ENCODE data around the gene FOCAD. TPM values are rescaled to one million over a fixed set of nuclear protein-coding genes. Genes with fewer than 3 reads are reported as not detected.

FOCAD gene
- total RNA-seq, 1 donor from 2014 or later, result 146 TPM

DNA sequence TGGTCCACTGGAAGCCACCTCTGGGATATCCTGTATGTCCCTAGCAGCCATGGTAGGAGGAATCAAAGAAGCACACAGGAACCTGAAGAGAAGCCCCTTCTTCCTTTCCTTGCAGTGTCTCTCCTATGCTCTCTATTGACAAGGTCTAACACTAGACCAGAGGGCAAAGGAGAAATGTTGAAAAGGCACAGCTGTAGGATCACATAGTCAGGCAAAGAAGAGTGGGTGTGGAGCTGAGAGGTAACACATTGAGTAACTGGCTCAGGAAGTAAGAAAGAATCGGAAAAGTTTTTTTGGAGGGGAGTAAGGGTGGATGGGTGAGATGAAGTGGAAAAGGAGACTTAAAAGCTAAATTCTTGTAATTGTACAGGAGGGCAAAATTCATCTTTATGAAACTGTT, 100.1 kb downstream of the FOCAD start:
- DNase-seq (ENCODE audit: low spot score), result no peak
- TF ChIP-seq EZH2phosphoT487 (IDR thresholded peaks at IDR 0.05) (no peak), EZH2 (IDR thresholded peaks at IDR 0.05) (no peak)
- TF ChIP-seq, protein P1, sequence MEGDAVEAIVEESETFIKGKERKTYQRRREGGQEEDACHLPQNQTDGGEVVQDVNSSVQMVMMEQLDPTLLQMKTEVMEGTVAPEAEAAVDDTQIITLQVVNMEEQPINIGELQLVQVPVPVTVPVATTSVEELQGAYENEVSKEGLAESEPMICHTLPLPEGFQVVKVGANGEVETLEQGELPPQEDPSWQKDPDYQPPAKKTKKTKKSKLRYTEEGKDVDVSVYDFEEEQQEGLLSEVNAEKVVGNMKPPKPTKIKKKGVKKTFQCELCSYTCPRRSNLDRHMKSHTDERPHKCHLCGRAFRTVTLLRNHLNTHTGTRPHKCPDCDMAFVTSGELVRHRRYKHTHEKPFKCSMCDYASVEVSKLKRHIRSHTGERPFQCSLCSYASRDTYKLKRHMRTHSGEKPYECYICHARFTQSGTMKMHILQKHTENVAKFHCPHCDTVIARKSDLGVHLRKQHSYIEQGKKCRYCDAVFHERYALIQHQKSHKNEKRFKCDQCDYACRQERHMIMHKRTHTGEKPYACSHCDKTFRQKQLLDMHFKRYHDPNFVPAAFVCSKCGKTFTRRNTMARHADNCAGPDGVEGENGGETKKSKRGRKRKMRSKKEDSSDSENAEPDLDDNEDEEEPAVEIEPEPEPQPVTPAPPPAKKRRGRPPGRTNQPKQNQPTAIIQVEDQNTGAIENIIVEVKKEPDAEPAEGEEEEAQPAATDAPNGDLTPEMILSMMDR (IDR thresholded peaks at IDR 0.05), result no peak
- H3K27ac Mint-ChIP-seq, result no peak overlapping the region
- H3K4me3 Mint-ChIP-seq, result no peak overlapping the region
- Histone ChIP-seq H3K9ac (no peak overlapping the region), H2AFZ (replicated peaks) (no peak overlapping the region), H4K20me1 (ENCODE audit: low read depth) (peaks cover 11% of the 10 kb centered on the region), H3K27me3 (no peaks in the 10 kb centered on the region), H3K4me3 (no peak overlapping the region), H3K9me3 (ENCODE audit: low read depth) (no peaks in the 10 kb centered on the region), H3K4me1 (peaks cover 31% of the 10 kb centered on the region), H3K4me2 (no peak overlapping the region), H3K79me2 (ENCODE audit: low read depth) (no peaks in the 10 kb centered on the region), H3F3A (ENCODE audit: low read depth) (peaks cover 12% of the 10 kb centered on the region), H3K36me3 (peaks cover 4% of the 10 kb centered on the region), H3K27ac (no peak overlapping the region)
- H3K4me1 Mint-ChIP-seq, result peaks cover 20% of the 10 kb centered on the region
- H3K27me3 Mint-ChIP-seq (ENCODE audit: insufficient read depth, low read depth), result peaks cover 2% of the 10 kb centered on the region
- peaks cover 7% of the 10 kb centered on the region for H3K36me3 Mint-ChIP-seq
- no peaks in the 10 kb centered on the region for H3K9me3 Mint-ChIP-seq

GRCh38 chr9:20786807-20787206, 102.7 kb downstream of the FOCAD start:
- Histone ChIP-seq H3K27me3 (no peaks in the 10 kb centered on the region), H2AFZ (replicated peaks) (no peak overlapping the region), H3F3A (ENCODE audit: low read depth) (no peaks in the 10 kb centered on the region), H3K36me3 (no peaks in the 10 kb centered on the region), H3K4me2 (no peak overlapping the region), H3K27ac (no peak overlapping the region), H3K9me3 (ENCODE audit: low read depth) (no peaks in the 10 kb centered on the region), H3K4me3 (no peak overlapping the region), H3K79me2 (ENCODE audit: low read depth) (no peaks in the 10 kb centered on the region), H3K4me1 (peaks cover 17% of the 10 kb centered on the region), H4K20me1 (ENCODE audit: low read depth) (peaks cover 3% of the 10 kb centered on the region), H3K9ac (no peak overlapping the region)
- no peak overlapping the region for H3K27ac Mint-ChIP-seq
- H3K9me3 Mint-ChIP-seq, result no peaks in the 10 kb centered on the region
- peaks cover 14% of the 10 kb centered on the region for H3K4me1 Mint-ChIP-seq
- H3K36me3 Mint-ChIP-seq, result peaks cover 14% of the 10 kb centered on the region
- TF ChIP-seq EZH2phosphoT487 (IDR thresholded peaks at IDR 0.05) (no peak), EZH2 (IDR thresholded peaks at IDR 0.05) (no peak)
- TF ChIP-seq, protein P1 (IDR thresholded peaks at IDR 0.05), result no peak
- H3K27me3 Mint-ChIP-seq (ENCODE audit: insufficient read depth, low read depth), result peaks cover 2% of the 10 kb centered on the region
- DNase-seq (ENCODE audit: low spot score), result no peak
- no peak overlapping the region for H3K4me3 Mint-ChIP-seq

DNA sequence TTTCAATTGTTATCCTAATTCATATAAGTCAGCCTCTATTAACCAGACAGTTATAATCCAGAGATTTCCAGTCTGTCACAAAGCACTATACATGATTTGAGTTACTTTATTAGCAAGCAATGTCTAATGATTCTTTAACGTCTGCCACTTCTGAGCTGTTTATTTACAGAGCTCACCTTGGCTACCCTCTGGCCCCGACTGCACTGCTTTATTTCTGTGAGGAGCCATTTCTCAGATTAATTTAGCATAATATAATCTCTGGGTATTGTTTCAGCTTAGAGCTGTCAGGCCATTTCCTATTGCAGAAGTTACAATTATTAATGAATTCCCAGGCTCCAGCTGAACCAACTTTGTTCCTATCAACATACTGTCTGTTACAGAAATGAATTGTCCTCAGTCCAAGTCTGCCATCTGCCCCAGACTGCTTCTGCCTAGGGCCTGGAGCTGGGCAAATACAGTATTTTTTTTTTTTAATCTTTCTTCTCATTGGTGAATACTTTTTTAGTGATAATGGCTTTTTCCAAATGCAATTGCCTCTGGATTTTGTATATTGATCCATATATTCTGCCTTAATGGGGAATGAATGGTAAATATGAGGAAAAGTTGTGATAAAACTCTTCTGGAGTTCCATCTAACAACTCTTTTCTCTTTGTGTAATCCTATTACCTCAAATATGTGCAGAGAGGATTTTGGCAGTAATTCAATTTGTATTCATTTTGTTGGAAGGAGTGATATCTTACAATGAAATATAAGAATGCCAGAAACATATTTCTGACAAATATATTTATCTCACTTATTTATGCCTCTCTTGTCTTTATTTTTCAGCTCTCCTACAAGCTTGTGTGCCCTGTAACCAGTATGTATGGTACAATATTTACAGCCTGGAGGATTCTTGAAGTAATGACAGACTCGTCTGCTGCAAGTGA, 104.7 kb downstream of the FOCAD start:
- Histone ChIP-seq H3K4me3 (no peak overlapping the region), H3K27ac (no peak overlapping the region), H3K36me3 (no peaks in the 10 kb centered on the region), H2AFZ (replicated peaks) (no peak overlapping the region), H3K4me2 (no peak overlapping the region), H3K27me3 (no peaks in the 10 kb centered on the region), H3K79me2 (ENCODE audit: low read depth) (no peaks in the 10 kb centered on the region), H3K4me1 (no peaks in the 10 kb centered on the region), H3F3A (ENCODE audit: low read depth) (no peaks in the 10 kb centered on the region), H3K9me3 (ENCODE audit: low read depth) (no peaks in the 10 kb centered on the region), H4K20me1 (ENCODE audit: low read depth) (peaks cover 3% of the 10 kb centered on the region), H3K9ac (no peak overlapping the region)
- Mint-ChIP-seq H3K9me3 (no peaks in the 10 kb centered on the region), H3K36me3 (peaks cover 19% of the 10 kb centered on the region), H3K27ac (peak overlapping the region; percentile 6), H3K4me3 (no peak overlapping the region), H3K4me1 (peaks cover 9% of the 10 kb centered on the region), H3K27me3 (ENCODE audit: insufficient read depth, low read depth) (no peaks in the 10 kb centered on the region)
- TF ChIP-seq, protein P1 (IDR thresholded peaks at IDR 0.05), result no peak
- no peak for TF ChIP-seq EZH2 (IDR thresholded peaks at IDR 0.05)
- no peak for TF ChIP-seq EZH2phosphoT487 (IDR thresholded peaks at IDR 0.05)
- no peak for DNase-seq (ENCODE audit: low spot score)

Data from neural progenitor cell (in vitro differentiated cells).